Measurements from ENCODE around the gene LRRC74A.

DNA sequence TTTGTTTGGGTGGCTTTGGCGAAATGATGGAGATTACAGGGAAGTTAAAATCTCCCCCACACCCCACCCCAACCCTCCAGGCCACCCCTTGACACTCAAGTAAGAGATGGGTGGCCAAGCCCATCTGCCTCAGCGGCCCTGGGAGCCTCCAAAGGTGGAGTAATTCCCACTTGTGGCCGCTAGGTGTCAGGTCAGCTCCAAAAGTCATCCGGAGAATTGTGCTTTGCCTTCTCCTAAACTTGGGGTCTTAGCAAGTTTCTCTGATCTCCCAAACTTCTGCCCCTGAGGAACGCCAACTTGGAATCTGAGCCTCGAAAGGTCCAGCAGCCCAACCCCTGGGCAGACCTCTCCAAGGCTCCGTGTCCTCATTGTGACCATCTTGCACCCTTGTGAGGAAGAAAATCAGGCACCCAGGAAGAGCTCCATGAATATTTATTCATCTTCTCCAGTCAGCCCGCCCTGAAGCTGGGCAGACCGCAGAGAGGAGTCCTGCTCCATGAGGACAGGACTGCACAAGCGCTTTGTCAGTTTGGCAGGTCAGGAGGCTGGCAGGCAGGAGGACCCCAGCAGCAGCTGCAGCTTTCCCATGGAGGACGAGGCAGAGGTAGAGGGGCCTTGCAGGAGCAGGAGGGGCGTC, 46.7 kb downstream of the LRRC74A start:
- TF ChIP-seq, protein P1, sequence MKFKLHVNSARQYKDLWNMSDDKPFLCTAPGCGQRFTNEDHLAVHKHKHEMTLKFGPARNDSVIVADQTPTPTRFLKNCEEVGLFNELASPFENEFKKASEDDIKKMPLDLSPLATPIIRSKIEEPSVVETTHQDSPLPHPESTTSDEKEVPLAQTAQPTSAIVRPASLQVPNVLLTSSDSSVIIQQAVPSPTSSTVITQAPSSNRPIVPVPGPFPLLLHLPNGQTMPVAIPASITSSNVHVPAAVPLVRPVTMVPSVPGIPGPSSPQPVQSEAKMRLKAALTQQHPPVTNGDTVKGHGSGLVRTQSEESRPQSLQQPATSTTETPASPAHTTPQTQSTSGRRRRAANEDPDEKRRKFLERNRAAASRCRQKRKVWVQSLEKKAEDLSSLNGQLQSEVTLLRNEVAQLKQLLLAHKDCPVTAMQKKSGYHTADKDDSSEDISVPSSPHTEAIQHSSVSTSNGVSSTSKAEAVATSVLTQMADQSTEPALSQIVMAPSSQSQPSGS (IDR thresholded peaks at IDR 0.05; ENCODE audit: low read length): no peak
- TF ChIP-seq POLR2AphosphoS5 (IDR thresholded peaks at IDR 0.05; ENCODE audit: low read length) (no peak), NRF1 (conservative IDR thresholded peaks at IDR 0.05; ENCODE audit: low read depth, low read length) (no peak), FOXM1 (IDR thresholded peaks at IDR 0.05; ENCODE audit: low read depth, low read length) (no peak), RAD51 (IDR thresholded peaks at IDR 0.05) (no peak), CHD1 (IDR thresholded peaks at IDR 0.05; ENCODE audit: low read depth, low read length) (no peak), SIN3A (IDR thresholded peaks at IDR 0.05; ENCODE audit: low read depth, low read length) (no peak), EP300 (IDR thresholded peaks at IDR 0.05; ENCODE audit: borderline replicate concordance in 1 of 2, control insufficient read depth in 1 of 2, low read depth in 2 of 2, low read length in 2 of 2) (no peak)
- TF ChIP-seq, protein P2, sequence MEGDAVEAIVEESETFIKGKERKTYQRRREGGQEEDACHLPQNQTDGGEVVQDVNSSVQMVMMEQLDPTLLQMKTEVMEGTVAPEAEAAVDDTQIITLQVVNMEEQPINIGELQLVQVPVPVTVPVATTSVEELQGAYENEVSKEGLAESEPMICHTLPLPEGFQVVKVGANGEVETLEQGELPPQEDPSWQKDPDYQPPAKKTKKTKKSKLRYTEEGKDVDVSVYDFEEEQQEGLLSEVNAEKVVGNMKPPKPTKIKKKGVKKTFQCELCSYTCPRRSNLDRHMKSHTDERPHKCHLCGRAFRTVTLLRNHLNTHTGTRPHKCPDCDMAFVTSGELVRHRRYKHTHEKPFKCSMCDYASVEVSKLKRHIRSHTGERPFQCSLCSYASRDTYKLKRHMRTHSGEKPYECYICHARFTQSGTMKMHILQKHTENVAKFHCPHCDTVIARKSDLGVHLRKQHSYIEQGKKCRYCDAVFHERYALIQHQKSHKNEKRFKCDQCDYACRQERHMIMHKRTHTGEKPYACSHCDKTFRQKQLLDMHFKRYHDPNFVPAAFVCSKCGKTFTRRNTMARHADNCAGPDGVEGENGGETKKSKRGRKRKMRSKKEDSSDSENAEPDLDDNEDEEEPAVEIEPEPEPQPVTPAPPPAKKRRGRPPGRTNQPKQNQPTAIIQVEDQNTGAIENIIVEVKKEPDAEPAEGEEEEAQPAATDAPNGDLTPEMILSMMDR (IDR thresholded peaks at IDR 0.05 in 2 of 3, conservative IDR thresholded peaks at IDR 0.05 in 1 of 3; ENCODE audit: control insufficient read depth in 2 of 3, extremely low read depth in 1 of 3, insufficient read depth in 1 of 3, low read depth in 3 of 3, low read length in 3 of 3): peak; percentile 82 to 90 (median 85)
